Activated CD4-positive, alpha-beta T cell treated with anti-CD3 and anti-CD28 coated beads for 36 hours (primary cell): ENCODE results near the gene BPNT1. TPM values are rescaled to one million over a fixed set of nuclear protein-coding genes. Genes with fewer than 3 reads are reported as not detected.
"Not testable (repeated sequence)": the region's sequence is repeated elsewhere in the genome, so short reads cannot be mapped to it uniquely, and the experiment has no call there.

Source experiments
- ATAC-seq: fragments of 200-7000 bp; cut with Tn5 transposase; one replicate; pipeline ENCODE4 v1.10.0; 2021; ENCODE audit warnings: mild to moderate bottlenecking, moderate library complexity
- CTCF ChIA-PET: fragments of 350-600 bp; sonication (Branson Sonifier 250); formaldehyde crosslinking; loops from one replicate; lab custom pipeline; 2021; ENCODE audit warnings: antibody characterized with exemption; lab: Charles Lee
- POLR2A ChIA-PET: fragments of 350-600 bp; sonication (Branson Sonifier 250); formaldehyde crosslinking; loops from one replicate; lab custom pipeline; 2021; ENCODE audit warnings: antibody characterized with exemption, inconsistent platforms; lab: Charles Lee
- DNase-seq: peaks from one replicate; pipeline ENCODE4 v3.0.0-alpha.2; 2020
- H3K27ac Mint-ChIP-seq: one replicate; pipeline ENCODE4 v1.8.0; 2021; ENCODE audit warnings: mixed read lengths
- H3K27me3 Mint-ChIP-seq: one replicate; pipeline ENCODE4 v1.8.0; 2021; ENCODE audit warnings: mixed read lengths
- H3K36me3 Mint-ChIP-seq: one replicate; pipeline ENCODE4 v1.8.0; 2021; ENCODE audit warnings: low read depth, mixed read lengths
- H3K4me1 Mint-ChIP-seq: one replicate; pipeline ENCODE4 v1.8.0; 2021; ENCODE audit warnings: mixed read lengths
- H3K4me3 Mint-ChIP-seq: one replicate; pipeline ENCODE4 v1.8.0; 2021; ENCODE audit warnings: mild to moderate bottlenecking, moderate library complexity, mixed read lengths
- H3K9me3 Mint-ChIP-seq: one replicate; pipeline ENCODE4 v1.8.0; 2021; ENCODE audit warnings: low read depth, mixed read lengths
- intact Hi-C, 2 experiments: fragments of 100-400 bp; cut with DNase I in 1 of 2; cut with micrococcal nuclease in 1 of 2; formaldehyde crosslinking; loops; one replicate each; pipeline versions ENCODE4 v1.14.2 to v1.15.1; 2022 to 2024; cut with DNase I, micrococcal nuclease
- total RNA-seq, 2 experiments: library from RNA; stranded (reverse); gene quantifications; one replicate each; pipeline ENCODE4 v1.2.3, GENCODE V29; 2021

The BPNT1 gene
- total RNA-seq, 2 experiments from 2014 or later = 24.5 to 26.9 TPM

- DNase-seq (no peak), ATAC-seq (peak; percentile 40)
- H3K36me3 Mint-ChIP-seq = peaks cover 53% of the 10 kb centered on the region
- no peaks in the 10 kb centered on the region for H3K27me3 Mint-ChIP-seq
- H3K4me1 Mint-ChIP-seq = peaks cover 61% of the 10 kb centered on the region
- H3K27ac Mint-ChIP-seq = no peak overlapping the region
- H3K9me3 Mint-ChIP-seq = no peaks in the 10 kb centered on the region
- intact Hi-C loops = no loop called here
- no peak overlapping the region for H3K4me3 Mint-ChIP-seq
- POLR2A ChIA-PET = interaction anchor here (0.6 to 0.7 kb wide), 2 partner anchors 15 to 29 kb away, joined by 3 to 5 read pairs; no protein-coding TSS in a partner anchor
- CTCF ChIA-PET = interaction anchor here (0.7 to 1.3 kb wide), 3 partner anchors 18 to 84 kb away, joined by 3 to 4 read pairs (median 3); no protein-coding TSS in a partner anchor
Observed at GRCh38 chr1:220040028-220040596, 49.5 kb downstream of the BPNT1 start.

GRCh38 chr1:220038640-220039039 lies 50.9 kb downstream of the BPNT1 start:
- peaks cover 52% of the 10 kb centered on the region for H3K4me1 Mint-ChIP-seq
- CTCF ChIA-PET = interaction anchor here (0.7 to 1.5 kb wide), 3 partner anchors 19 to 105 kb away, joined by 3 to 6 read pairs (median 3); no protein-coding TSS in a partner anchor
- no peak overlapping the region for H3K4me3 Mint-ChIP-seq
- POLR2A ChIA-PET = interaction anchor here (0.6 kb wide), 2 partner anchors 55 to 164 kb away, joined by 3 read pairs; no protein-coding TSS in a partner anchor
- intact Hi-C loops = no loop called here
- no peak for ATAC-seq
- H3K27me3 Mint-ChIP-seq = no peaks in the 10 kb centered on the region
- H3K27ac Mint-ChIP-seq = peak overlapping the region; percentile 35
- H3K9me3 Mint-ChIP-seq = no peaks in the 10 kb centered on the region
- no peak for DNase-seq
- H3K36me3 Mint-ChIP-seq = peaks cover 51% of the 10 kb centered on the region

- Mint-ChIP-seq H3K4me1 (peaks cover 46% of the 10 kb centered on the region), H3K36me3 (peaks cover 49% of the 10 kb centered on the region), H3K27ac (peak overlapping the region; percentile 17)
- peak; percentile 74 for ATAC-seq
- ChIA-PET POLR2A (interaction anchor here (0.6 kb wide), 2 partner anchors 55 to 165 kb away, joined by 3 read pairs; no protein-coding TSS in a partner anchor), CTCF (interaction anchor here (0.7 to 1.5 kb wide), 2 partner anchors 76 to 106 kb away, joined by 3 to 6 read pairs; no protein-coding TSS in a partner anchor)
- H3K9me3 Mint-ChIP-seq, H3K27me3 Mint-ChIP-seq, DNase-seq, H3K4me3 Mint-ChIP-seq, intact Hi-C loops: not testable (repeated sequence)
Observed at GRCh38 chr1:220037810-220038209, 51.8 kb downstream of the BPNT1 start.

GRCh38 chr1:220032911-220033310 lies 56.7 kb downstream of the BPNT1 start:
- Mint-ChIP-seq H3K36me3 (peaks cover 54% of the 10 kb centered on the region), H3K4me1 (peaks cover 22% of the 10 kb centered on the region), H3K27ac (peak overlapping the region; percentile 58), H3K27me3 (no peaks in the 10 kb centered on the region), H3K9me3 (no peaks in the 10 kb centered on the region), H3K4me3 (no peak overlapping the region)
- ChIA-PET CTCF (interaction anchor here (0.6 to 2.0 kb wide), 2 partner anchors 80 to 419 kb away, joined by 3 to 6 read pairs; no protein-coding TSS in a partner anchor), POLR2A (no interaction called here)
- DNase-seq (no peak), ATAC-seq (no peak)
- intact Hi-C loops = no loop called here

GRCh38 chr1:220031287-220031686 lies 58.3 kb downstream of the BPNT1 start:
- Mint-ChIP-seq H3K4me3 (no peak overlapping the region), H3K4me1 (peaks cover 11% of the 10 kb centered on the region), H3K27me3 (no peaks in the 10 kb centered on the region), H3K27ac (peak overlapping the region; percentile 15), H3K9me3 (no peaks in the 10 kb centered on the region), H3K36me3 (peaks cover 45% of the 10 kb centered on the region)
- DNase-seq = no peak
- ChIA-PET CTCF (interaction anchor here (2.0 kb wide), 1 partner anchor 82 kb away, joined by 6 read pairs; no protein-coding TSS in a partner anchor), POLR2A (no interaction called here)
- no peak for ATAC-seq
- intact Hi-C loops = no loop called here

- DNase-seq = no peak
- no peaks in the 10 kb centered on the region for H3K9me3 Mint-ChIP-seq
- intact Hi-C loops = loop anchor here in 1 of 2 experiments (5.0 kb wide), 1 partner anchor 46 kb away; no protein-coding TSS in a partner anchor
- ATAC-seq = no peak
- H3K4me1 Mint-ChIP-seq = peaks cover 6% of the 10 kb centered on the region
- CTCF ChIA-PET = interaction anchor here (1.2 kb wide), 1 partner anchor 83 kb away, joined by 4 read pairs; no protein-coding TSS in a partner anchor
- H3K27me3 Mint-ChIP-seq = no peaks in the 10 kb centered on the region
- H3K36me3 Mint-ChIP-seq = peaks cover 54% of the 10 kb centered on the region
- H3K27ac Mint-ChIP-seq = no peak overlapping the region
- H3K4me3 Mint-ChIP-seq = no peak overlapping the region
- POLR2A ChIA-PET = no interaction called here
Observed at GRCh38 chr1:220028346-220028895, 61.2 kb downstream of the BPNT1 start.

- Mint-ChIP-seq H3K27me3 (no peaks in the 10 kb centered on the region), H3K36me3 (peaks cover 62% of the 10 kb centered on the region), H3K9me3 (no peaks in the 10 kb centered on the region), H3K4me3 (no peak overlapping the region), H3K4me1 (peaks cover 9% of the 10 kb centered on the region), H3K27ac (no peak overlapping the region)
- DNase-seq (no peak), ATAC-seq (no peak)
- CTCF ChIA-PET = interaction anchor here (1.2 kb wide), 1 partner anchor 20 kb away, joined by 4 read pairs; no protein-coding TSS in a partner anchor
- POLR2A ChIA-PET = no interaction called here
- intact Hi-C loops = no loop called here
Observed at GRCh38 chr1:220019071-220019470, 70.5 kb downstream of the BPNT1 start.

GRCh38 chr1:220013497-220013896 lies 76.1 kb downstream of the BPNT1 start:
- H3K4me1 Mint-ChIP-seq = peaks cover 19% of the 10 kb centered on the region
- ChIA-PET CTCF (no interaction called here), POLR2A (no interaction called here)
- H3K36me3 Mint-ChIP-seq = peaks cover 55% of the 10 kb centered on the region
- no peaks in the 10 kb centered on the region for H3K27me3 Mint-ChIP-seq
- no peak overlapping the region for H3K4me3 Mint-ChIP-seq
- peak overlapping the region; percentile 78 for H3K27ac Mint-ChIP-seq
- no peaks in the 10 kb centered on the region for H3K9me3 Mint-ChIP-seq
- intact Hi-C loops = no loop called here
- DNase-seq = no peak
- ATAC-seq = peak; percentile 44

- no peaks in the 10 kb centered on the region for H3K9me3 Mint-ChIP-seq
- intact Hi-C loops = no loop called here
- DNase-seq = no peak
- no peak for ATAC-seq
- peaks cover 19% of the 10 kb centered on the region for H3K4me1 Mint-ChIP-seq
- H3K4me3 Mint-ChIP-seq = no peak overlapping the region
- H3K36me3 Mint-ChIP-seq = peaks cover 53% of the 10 kb centered on the region
- POLR2A ChIA-PET = interaction anchor here (0.6 kb wide), 1 partner anchor 14 kb away, joined by 5 read pairs; no protein-coding TSS in a partner anchor
- H3K27ac Mint-ChIP-seq = no peak overlapping the region
- no peaks in the 10 kb centered on the region for H3K27me3 Mint-ChIP-seq
- CTCF ChIA-PET = interaction anchor here (0.8 to 1.4 kb wide), 4 partner anchors 11 to 183 kb away, joined by 3 read pairs; no protein-coding TSS in a partner anchor
Observed at GRCh38 chr1:220012259-220012658, 77.3 kb downstream of the BPNT1 start.

GRCh38 chr1:220011620-220012019 lies 78.0 kb downstream of the BPNT1 start:
- intact Hi-C loops = no loop called here
- no peak overlapping the region for H3K27ac Mint-ChIP-seq
- CTCF ChIA-PET = interaction anchor here (0.8 to 1.4 kb wide), 2 partner anchors 15 to 18 kb away, joined by 3 read pairs; no protein-coding TSS in a partner anchor

More at GRCh38 chr1:220011620-220012019, 78.0 kb downstream of the BPNT1 start:
- Mint-ChIP-seq H3K27me3 (no peaks in the 10 kb centered on the region), H3K9me3 (no peaks in the 10 kb centered on the region), H3K4me3 (no peak overlapping the region), H3K4me1 (peaks cover 19% of the 10 kb centered on the region), H3K36me3 (peaks cover 56% of the 10 kb centered on the region)
- ATAC-seq = peak; percentile 51
- no peak for DNase-seq
- POLR2A ChIA-PET = no interaction called here
